ENCODE measurements around the gene CFAP97D1.

Gene CFAP97D1

GRCh38 chr17:43769859-43770258, 10.4 kb upstream of the CFAP97D1 start:
- H3K4me3 ChIP-seq (ENCODE audit: low read depth, low read length): no peak overlapping the region
- in situ Hi-C loops (cut with HindIII; ENCODE audit: low sequenced_read_pairs): no loop called here

GRCh38 chr17:43770957-43771356, 9.3 kb upstream of the CFAP97D1 start:
- no peak for DNase-seq (ENCODE audit: low read depth)
- TF ChIP-seq CTCF (IDR thresholded peaks at IDR 0.05; ENCODE audit: low read depth, low read length, missing control alignments): no peak
- in situ Hi-C loops (cut with HindIII; ENCODE audit: low sequenced_read_pairs): no loop called here
- no peak overlapping the region for H3K4me3 ChIP-seq (ENCODE audit: low read depth, low read length)

More at GRCh38 chr17:43769859-43770258, 10.4 kb upstream of the CFAP97D1 start:
- DNase-seq (ENCODE audit: low read depth): no peak
- no peak for TF ChIP-seq CTCF (IDR thresholded peaks at IDR 0.05; ENCODE audit: low read depth, low read length, missing control alignments)

- H3K4me3 ChIP-seq (ENCODE audit: low read depth, low read length): no peak overlapping the region
- in situ Hi-C loops (cut with HindIII; ENCODE audit: low sequenced_read_pairs): no loop called here
- TF ChIP-seq CTCF (IDR thresholded peaks at IDR 0.05; ENCODE audit: low read depth, low read length, missing control alignments): no peak
- no peak for DNase-seq (ENCODE audit: low read depth)
Measured at GRCh38 chr17:43771463-43771862, 8.8 kb upstream of the CFAP97D1 start.

- no peak for DNase-seq (ENCODE audit: low read depth)
- in situ Hi-C loops (cut with HindIII; ENCODE audit: low sequenced_read_pairs): no loop called here
- TF ChIP-seq CTCF (IDR thresholded peaks at IDR 0.05; ENCODE audit: low read depth, low read length, missing control alignments): no peak
- H3K4me3 ChIP-seq (ENCODE audit: low read depth, low read length): no peak overlapping the region
Measured at GRCh38 chr17:43772877-43773648, 7.2 kb upstream of the CFAP97D1 start.

GRCh38 chr17:43774304-43775250, 5.7 kb upstream of the CFAP97D1 start:
- DNase-seq (ENCODE audit: low read depth): no peak
- H3K4me3 ChIP-seq (ENCODE audit: low read depth, low read length): no peak overlapping the region
- in situ Hi-C loops (cut with HindIII; ENCODE audit: low sequenced_read_pairs): no loop called here
- no peak for TF ChIP-seq CTCF (IDR thresholded peaks at IDR 0.05; ENCODE audit: low read depth, low read length, missing control alignments)

- peak; percentile 81 for DNase-seq (ENCODE audit: low read depth)
Measured at GRCh38 chr17:43778337-43779144, 1.7 kb upstream of the CFAP97D1 start, which contains the start of gene DUSP3. DUSP3 (minus strand) TSS chr17:43778977; CDS start chr17:43778924, 53 bp downstream.

More at GRCh38 chr17:43778337-43779144, 1.7 kb upstream of the CFAP97D1 start, which contains the start of gene DUSP3:
- H3K4me3 ChIP-seq (ENCODE audit: low read depth, low read length): peak within 1 kb of the TSS; percentile 87
- no peak for TF ChIP-seq CTCF (IDR thresholded peaks at IDR 0.05; ENCODE audit: low read depth, low read length, missing control alignments)
- in situ Hi-C loops (cut with HindIII; ENCODE audit: low sequenced_read_pairs): no loop called here
